H1 (cell line): Measurements from ENCODE around the gene FUNDC2. TPM values are rescaled to one million over a fixed set of nuclear protein-coding genes. Genes with fewer than 3 reads are reported as not detected.

Experiments
- CTCF ChIA-PET: fragments of 300-600 bp; sonication (Branson Sonifier 250); formaldehyde crosslinking; loops from one replicate; lab custom pipeline; 2021; ENCODE audit not compliant: partially characterized antibody; lab: Charles Lee
- POLR2A ChIA-PET: fragments of 300-600 bp; sonication (Branson Sonifier 250); formaldehyde crosslinking; loops from one replicate; lab custom pipeline; 2021; ENCODE audit warnings: inconsistent platforms; ENCODE audit not compliant: partially characterized antibody; lab: Charles Lee
- DNase-seq, 2 experiments: peaks; one replicate each; pipeline versions ENCODE4 v3.0.0 to v3.0.0-alpha.2; 2010 to 2022; ENCODE audit warnings: low spot score in 2 of 2, low read depth in 1 of 2, mixed read lengths in 1 of 2
- FAIRE-seq: peaks from 2 replicates; lab custom pipeline; 2011; peaks lifted over from hg19 to GRCh38; lab: Jason Lieb, UNC
- H2AFZ ChIP-seq: 2 replicates; pipeline ENCODE4 v1.8.1; 2012; ENCODE audit warnings: low read length, inconsistent platforms
- H2AK5ac ChIP-seq: 2 replicates; pipeline ENCODE4 v1.6.1; 2013; ENCODE audit warnings: low read depth, low read length
- H2BK120ac ChIP-seq: replicated peaks from 2 replicates; pipeline ENCODE3; 2013; ENCODE audit warnings: low read depth, low read length, inconsistent platforms
- H2BK12ac ChIP-seq: 2 replicates; pipeline ENCODE4 v1.6.1; 2013; ENCODE audit warnings: low read depth, low read length
- H2BK15ac ChIP-seq: 2 replicates; pipeline ENCODE4 v1.6.1; 2013; ENCODE audit warnings: low read length
- H2BK20ac ChIP-seq: 2 replicates; pipeline ENCODE4 v1.6.1; 2013; ENCODE audit warnings: low read length
- H2BK5ac ChIP-seq: 2 replicates; pipeline ENCODE4 v1.6.1; 2013; ENCODE audit warnings: low read depth, low read length
- H3K14ac ChIP-seq: 2 replicates; pipeline ENCODE4 v1.6.1; 2013; ENCODE audit warnings: inconsistent platforms; ENCODE audit not compliant: insufficient read length
- H3K18ac ChIP-seq: 2 replicates; pipeline ENCODE4 v1.6.1; 2013; ENCODE audit warnings: low read length; ENCODE audit errors: extremely low read depth
- H3K23ac ChIP-seq: 2 replicates; pipeline ENCODE4 v1.6.1; 2013; ENCODE audit warnings: inconsistent platforms; ENCODE audit not compliant: insufficient read length
- H3K23me2 ChIP-seq: 2 replicates; pipeline ENCODE4 v1.6.1; 2013; ENCODE audit warnings: low read depth, low read length
- H3K27ac ChIP-seq: 2 replicates; pipeline ENCODE4 v1.6.1; 2011; ENCODE audit warnings: low read depth, low read length, inconsistent platforms
- H3K27me3 ChIP-seq, 4 experiments: replicated peaks in 1 of 4; 1 replicate in 1 of 4; 2 replicates in 3 of 4; pipeline versions ENCODE4 v1.6.1 to v1.8.1; 2011 to 2013; ENCODE audit warnings: low read length in 3 of 4, mild to moderate bottlenecking in 3 of 4, inconsistent platforms in 2 of 4, mixed read lengths in 2 of 4, moderate library complexity in 1 of 4; ENCODE audit not compliant: control insufficient read depth in 3 of 4, insufficient read depth in 3 of 4; ENCODE audit errors: extremely low read depth in 1 of 4
- H3K36me3 ChIP-seq, 4 experiments: 2 replicates each; pipeline versions ENCODE4 v1.6.1 to v1.8.1; 2011 to 2013; ENCODE audit warnings: mild to moderate bottlenecking in 4 of 4, low read length in 3 of 4, moderate library complexity in 2 of 4, control low read depth in 1 of 4, inconsistent platforms in 1 of 4; ENCODE audit not compliant: insufficient read depth in 4 of 4, control insufficient read depth in 2 of 4
- H3K4ac ChIP-seq: replicated peaks from 2 replicates; pipeline ENCODE3; 2013; ENCODE audit warnings: low read length, low read depth, mixed read lengths, inconsistent platforms; ENCODE audit not compliant: insufficient read length
- H3K4me1 ChIP-seq, 4 experiments: replicated peaks in 1 of 4; 1 replicate in 1 of 4; 2 replicates in 3 of 4; pipeline versions ENCODE4 v1.6.1 to v1.8.1; 2011 to 2013; ENCODE audit warnings: low read length in 3 of 4, inconsistent platforms in 2 of 4, mixed read lengths in 1 of 4; ENCODE audit not compliant: insufficient read depth in 4 of 4, control insufficient read depth in 3 of 4
- H3K4me2 ChIP-seq, 2 experiments: 2 replicates each; pipeline versions ENCODE4 v1.6.1 to v1.8.1; 2011 to 2013; ENCODE audit warnings: low read depth in 2 of 2, low read length in 2 of 2, control low read depth in 1 of 2, inconsistent platforms in 1 of 2, mild to moderate bottlenecking in 1 of 2; ENCODE audit not compliant: insufficient read depth in 1 of 2
- H3K4me3 ChIP-seq, 4 experiments: fragments of 200-600, 300-600 bp in 1 of 4; sonication (generic), shearing (Covaris generic), sonication (Bioruptor Twin) in 1 of 4; 2 replicates each; pipeline versions ENCODE4 v1.5.1 to v1.8.1; 2011 to 2016; ENCODE audit warnings: low read length in 4 of 4, low read depth in 3 of 4, control low read depth in 2 of 4, inconsistent platforms in 2 of 4, mild to moderate bottlenecking in 2 of 4, mixed read lengths in 1 of 4, moderate library complexity in 1 of 4; ENCODE audit not compliant: insufficient read depth in 2 of 4; ENCODE audit errors: extremely low read depth in 1 of 4
- H3K56ac ChIP-seq: replicated peaks from 2 replicates; pipeline ENCODE3; 2013; ENCODE audit warnings: low read depth, mild to moderate bottlenecking, mixed read lengths, low read length, inconsistent platforms; ENCODE audit not compliant: insufficient read length
- H3K79me1 ChIP-seq: 2 replicates; pipeline ENCODE4 v1.6.1; 2013; ENCODE audit warnings: low read depth, low read length, control low read depth
- H3K79me2 ChIP-seq, 2 experiments: 2 replicates each; pipeline versions ENCODE4 v1.6.1 to v1.8.1; 2012 to 2013; ENCODE audit warnings: low read length in 2 of 2, mild to moderate bottlenecking in 2 of 2, inconsistent platforms in 1 of 2; ENCODE audit not compliant: insufficient read depth in 2 of 2, control insufficient read depth in 1 of 2
- H3K9ac ChIP-seq, 4 experiments: replicated peaks in 1 of 4; 1 replicate in 1 of 4; 2 replicates in 3 of 4; pipeline versions ENCODE4 v1.6.1 to v1.8.1; 2011 to 2013; ENCODE audit warnings: low read depth in 3 of 4, low read length in 3 of 4, control low read depth in 2 of 4, mild to moderate bottlenecking in 2 of 4, moderate library complexity in 2 of 4, inconsistent platforms in 1 of 4; ENCODE audit errors: extremely low read depth in 1 of 4
- H3K9me3 ChIP-seq, 2 experiments: 2 replicates each; pipeline versions ENCODE4 v1.6.1 to v1.8.1; 2012 to 2013; ENCODE audit warnings: mild to moderate bottlenecking in 2 of 2, moderate library complexity in 2 of 2, control low read depth in 1 of 2, inconsistent platforms in 1 of 2, low read depth in 1 of 2, low read length in 1 of 2, mixed read lengths in 1 of 2; ENCODE audit not compliant: insufficient read depth in 2 of 2
- H4K20me1 ChIP-seq, 2 experiments: replicated peaks in 1 of 2; 2 replicates each; pipeline versions ENCODE3 to v1.8.1; 2011 to 2013; ENCODE audit warnings: inconsistent platforms in 2 of 2, low read length in 2 of 2, mild to moderate bottlenecking in 1 of 2; ENCODE audit not compliant: insufficient read depth in 2 of 2, control insufficient read depth in 1 of 2
- H4K5ac ChIP-seq: 2 replicates; pipeline ENCODE4 v1.6.1; 2013; ENCODE audit warnings: low read length, low read depth, mixed read lengths, inconsistent platforms; ENCODE audit not compliant: insufficient read length
- H4K8ac ChIP-seq: 2 replicates; pipeline ENCODE4 v1.8.0; 2013; ENCODE audit warnings: mild to moderate bottlenecking, moderate library complexity, low read length, inconsistent platforms; ENCODE audit not compliant: insufficient read depth; ENCODE audit errors: extremely low read depth
- H4K91ac ChIP-seq: replicated peaks from 2 replicates; pipeline ENCODE3; 2013; ENCODE audit warnings: low read length, mixed read lengths, inconsistent platforms; ENCODE audit not compliant: insufficient read length
- ATF2 ChIP-seq: IDR thresholded peaks from 2 replicates; pipeline ENCODE4 v1.6.1; 2012; ENCODE audit warnings: low read length, inconsistent platforms
- CBX8 ChIP-seq: fragments of 300-800, 300-1000 bp; sonication (generic); IDR thresholded peaks from 2 replicates; pipeline ENCODE4 v1.7.1; 2016; ENCODE audit warnings: low read depth, low read length, borderline replicate concordance
- CHD1 ChIP-seq: IDR thresholded peaks from 2 replicates; pipeline ENCODE4 v1.6.1; 2012; ENCODE audit warnings: low read depth, low read length, improper control_type of control experiment
- CHD2 ChIP-seq: IDR thresholded peaks from 2 replicates; pipeline ENCODE4 v1.6.1; 2012; ENCODE audit warnings: low read length, improper control_type of control experiment
- HDAC6 ChIP-seq: IDR thresholded peaks from one replicate; pipeline ENCODE4 v1.7.1; 2012; ENCODE audit warnings: low read depth, mild to moderate bottlenecking, inconsistent platforms, low read length, moderate library complexity
- NANOG ChIP-seq: IDR thresholded peaks from 2 replicates; pipeline ENCODE4 v1.6.1; 2011; ENCODE audit warnings: low read length, low read depth, mild to moderate bottlenecking, inconsistent platforms; ENCODE audit not compliant: insufficient read depth, poor library complexity, severe bottlenecking
- PHF8 ChIP-seq: fragments of 200-600 bp; sonication (generic); conservative IDR thresholded peaks from 2 replicates; pipeline ENCODE4 v1.7.1; 2012; ENCODE audit warnings: low read depth, mild to moderate bottlenecking, inconsistent platforms, low read length, moderate library complexity
- POLR2A ChIP-seq, 2 experiments: IDR thresholded peaks; 1 replicate in 1 of 2; 2 replicates in 1 of 2; pipeline ENCODE4 v1.6.1; 2011; ENCODE audit warnings: low read depth in 2 of 2, low read length in 2 of 2, mild to moderate bottlenecking in 2 of 2; ENCODE audit errors: control extremely low read depth in 1 of 2
- POLR2AphosphoS5 ChIP-seq: IDR thresholded peaks from 2 replicates; pipeline ENCODE4 v1.6.1; 2011; ENCODE audit warnings: low read depth, low read length
- RXRA ChIP-seq: IDR thresholded peaks from 2 replicates; pipeline ENCODE4 v1.6.1; 2011; ENCODE audit warnings: low read depth, mild to moderate bottlenecking, low read length, moderate library complexity; ENCODE audit not compliant: insufficient read depth
- SAP30 ChIP-seq: fragments of 300-600 bp; sonication (generic); IDR thresholded peaks from 2 replicates; pipeline ENCODE4 v1.7.1; 2012; ENCODE audit warnings: low read length, moderate library complexity, mild to moderate bottlenecking, inconsistent platforms; ENCODE audit not compliant: insufficient read depth, insufficient replicate concordance
- SIX5 ChIP-seq: IDR thresholded peaks from 2 replicates; pipeline ENCODE4 v1.6.1; 2011; ENCODE audit warnings: mild to moderate bottlenecking, low read depth, low read length
- SP4 ChIP-seq: IDR thresholded peaks from 2 replicates; pipeline ENCODE4 v1.6.1; 2012; ENCODE audit warnings: low read length, inconsistent platforms
- SUZ12 ChIP-seq: fragments of 200-600 bp; sonication (generic); IDR thresholded peaks from 2 replicates; pipeline ENCODE4 v1.6.1; 2012; ENCODE audit warnings: mild to moderate bottlenecking, inconsistent platforms, low read length, moderate library complexity, mixed read lengths
- WGBS, 2 experiments: shearing (Covaris generic) in 1 of 2; methylation state at CpG; one replicate each; pipeline versions ENCODE4 v1.1.6 to v1.1.7; 2013 to 2015; ENCODE audit warnings: low lambda C conversion rate in 2 of 2, mixed read lengths in 2 of 2, inconsistent platforms in 1 of 2, low coverage in 1 of 2, missing lambda C conversion rate in 1 of 2; ENCODE audit not compliant: insufficient replicate concordance in 2 of 2, insufficient coverage in 1 of 2, insufficient read length in 1 of 2; ENCODE audit errors: extremely low coverage in 1 of 2, missing lambda C conversion rate in 1 of 2; 5-methylcytosine and 5-hydroxymethylcytosine counted together
- polyA plus RNA-seq, 7 experiments: library from polyadenylated mRNA; depleted of rRNA in 3 of 7; stranded (reverse) in 5 of 7; unstranded in 2 of 7; fragments of >200 nt in 5 of 7; fragments of 200-250 nt in 2 of 7; gene quantifications; 1 replicate in 5 of 7; 2 replicates in 1 of 7; 4 replicates in 1 of 7; pipeline versions ENCODE4 v1.2.1 to v1.2.3, GENCODE V29; 2011 to 2013; ENCODE audit warnings: missing spikeins in 2 of 7, mixed read lengths in 2 of 7
- total RNA-seq: library from RNA; stranded (reverse); fragmentation: NEBNext Ultra II Directional; extraction: Animal tissue kit (Norgen Biotek cat#: 25700); gene quantifications from 2 replicates; pipeline ENCODE4 v1.2.1, GENCODE V29; 2021

FUNDC2 gene
- total and polyA plus RNA-seq, 2 of the 8 experiments (the other 6 are each of a cell fraction or from before 2014, with no cell fraction given), result 67.7 to 93.7 TPM

GRCh38 chrX:155068165-155068564 is 41.5 kb downstream of the FUNDC2 start:
- FAIRE-seq (no peak), DNase-seq (no peak)
- no peak overlapping the region for H4K5ac ChIP-seq
- WGBS, 2 experiments, result 100% methylated on average over 1 of the region's 1 CpG; no CpG with 5 or more reads in 1 of the 2 experiments
- no peak overlapping the region for H3K4ac ChIP-seq
- H3K23ac ChIP-seq, result no peak overlapping the region
- CTCF ChIA-PET, result no interaction called here
- H2AFZ ChIP-seq, result no peak overlapping the region
- H3K14ac ChIP-seq, result no peak overlapping the region
- H3K9me3 ChIP-seq, result no peaks in the 10 kb centered on the region
- no peak overlapping the region for H2BK12ac ChIP-seq
- H3K79me2 ChIP-seq, result peaks cover 0 to 16% of the 10 kb centered on the region in 2 experiments; a peak in 2 of 4 replicates
- no peaks in the 10 kb centered on the region for H3K27me3 ChIP-seq
- H3K23me2 ChIP-seq, result 0 out of 2 replicates have a peak, but pooled peaks cover 2% of the 10 kb centered on the region
- H4K91ac ChIP-seq, result no peak overlapping the region
- H3K4me3 ChIP-seq, result no peak overlapping the region
- no peaks in the 10 kb centered on the region for H3K4me1 ChIP-seq
- H3K9ac ChIP-seq, result no peak overlapping the region
- no peak overlapping the region for H3K18ac ChIP-seq
- H2BK15ac ChIP-seq, result no peak overlapping the region
- no peak overlapping the region for H3K27ac ChIP-seq
- no peak overlapping the region for H3K4me2 ChIP-seq
- H3K79me1 ChIP-seq, result no peaks in the 10 kb centered on the region
- no peak overlapping the region for H2AK5ac ChIP-seq
- no peak overlapping the region for H3K56ac ChIP-seq
- no peak overlapping the region for H2BK20ac ChIP-seq
- H3K36me3 ChIP-seq, result no peaks in the 10 kb centered on the region; a peak in 1 of 8 replicates
- H4K20me1 ChIP-seq, result no peaks in the 10 kb centered on the region
- H2BK120ac ChIP-seq, result no peak overlapping the region
- no peak overlapping the region for H4K8ac ChIP-seq
- no peak overlapping the region for H2BK5ac ChIP-seq
- POLR2A ChIA-PET, result no interaction called here
- no peak for TF ChIP-seq POLR2AphosphoS5
- no peak for TF ChIP-seq POLR2A (IDR thresholded peaks at IDR 0.05; ENCODE audit: control extremely low read depth in 1 of 2, low read depth in 2 of 2, low read length in 2 of 2)
- no peak for TF ChIP-seq SP4
- TF ChIP-seq PHF8, result no peak
- TF ChIP-seq RXRA, result no peak
- no peak for TF ChIP-seq CHD2
- no peak for TF ChIP-seq SIX5
- TF ChIP-seq HDAC6, result no peak
- no peak for TF ChIP-seq SAP30
- no peak for TF ChIP-seq CHD1
- TF ChIP-seq NANOG, result no peak
- TF ChIP-seq CBX8, result no peak
- no peak for TF ChIP-seq ATF2
- no peak for TF ChIP-seq SUZ12
